Osteoblast (primary cell): ENCODE measurements around the gene COG5. TPM values are rescaled to one million over a fixed set of nuclear protein-coding genes. Genes with fewer than 3 reads are reported as not detected.
A peak's percentile ranks its signal among the peaks of the same experiment; 100 is the strongest.

Experiments used
- DNase-seq: peaks from one replicate; pipeline ENCODE4 v3.0.0; 2011; ENCODE audit warnings: low spot score, mixed read lengths; ENCODE audit not compliant: insufficient read length; ENCODE audit errors: missing footprints
- H2AFZ ChIP-seq: 2 replicates; pipeline ENCODE4 v1.6.0; 2011; ENCODE audit warnings: mild to moderate bottlenecking, low read length
- H3K27ac ChIP-seq: 2 replicates; pipeline ENCODE4 v1.5.1; 2011; ENCODE audit warnings: mild to moderate bottlenecking, low read depth, low read length, moderate library complexity
- H3K27me3 ChIP-seq: 2 replicates; pipeline ENCODE4 v1.6.0; 2012; ENCODE audit warnings: mild to moderate bottlenecking, control low read depth, inconsistent platforms, low read length, moderate library complexity; ENCODE audit not compliant: insufficient read depth
- H3K36me3 ChIP-seq: 2 replicates; pipeline ENCODE4 v1.5.1; 2011; ENCODE audit warnings: mild to moderate bottlenecking, low read length, control low read depth, moderate library complexity; ENCODE audit not compliant: insufficient read depth
- H3K4me1 ChIP-seq: 2 replicates; pipeline ENCODE4 v1.5.1; 2011; ENCODE audit warnings: mild to moderate bottlenecking, low read length, control low read depth, moderate library complexity; ENCODE audit not compliant: insufficient read depth
- H3K4me2 ChIP-seq: 2 replicates; pipeline ENCODE4 v1.6.0; 2011; ENCODE audit warnings: mild to moderate bottlenecking, low read length; ENCODE audit not compliant: insufficient read depth
- H3K4me3 ChIP-seq: fragments of 200-600 bp; sonication (generic); 3 replicates; pipeline ENCODE4 v1.5.1; 2012; ENCODE audit warnings: mild to moderate bottlenecking, low read length, inconsistent platforms; ENCODE audit not compliant: insufficient read depth
- H3K79me2 ChIP-seq: 2 replicates; pipeline ENCODE4 v1.6.0; 2012; ENCODE audit warnings: mild to moderate bottlenecking, low read length, control low read depth, inconsistent platforms; ENCODE audit not compliant: insufficient read depth
- H3K9me3 ChIP-seq: 2 replicates; pipeline ENCODE4 v1.5.1; 2011; ENCODE audit warnings: low read depth, low read length, control low read depth
- H4K20me1 ChIP-seq: 2 replicates; pipeline ENCODE4 v1.6.0; 2012; ENCODE audit warnings: mild to moderate bottlenecking, low read length, control low read depth; ENCODE audit not compliant: insufficient read depth
- total RNA-seq: library from RNA; depleted of rRNA; stranded (reverse); fragments of >200 nt; gene quantifications from 2 replicates; pipeline ENCODE4 v1.2.3, GENCODE V29; 2012
- TF ChIP-seq, protein P1 (sequence below): IDR thresholded peaks from 2 replicates; pipeline ENCODE4 v1.5.1; 2011; ENCODE audit warnings: mild to moderate bottlenecking, low read depth, low read length, moderate library complexity; ENCODE audit errors: extremely low read depth

COG5 gene
- total RNA-seq, 1 donor, result 29.7 TPM

- TF ChIP-seq, protein P1, sequence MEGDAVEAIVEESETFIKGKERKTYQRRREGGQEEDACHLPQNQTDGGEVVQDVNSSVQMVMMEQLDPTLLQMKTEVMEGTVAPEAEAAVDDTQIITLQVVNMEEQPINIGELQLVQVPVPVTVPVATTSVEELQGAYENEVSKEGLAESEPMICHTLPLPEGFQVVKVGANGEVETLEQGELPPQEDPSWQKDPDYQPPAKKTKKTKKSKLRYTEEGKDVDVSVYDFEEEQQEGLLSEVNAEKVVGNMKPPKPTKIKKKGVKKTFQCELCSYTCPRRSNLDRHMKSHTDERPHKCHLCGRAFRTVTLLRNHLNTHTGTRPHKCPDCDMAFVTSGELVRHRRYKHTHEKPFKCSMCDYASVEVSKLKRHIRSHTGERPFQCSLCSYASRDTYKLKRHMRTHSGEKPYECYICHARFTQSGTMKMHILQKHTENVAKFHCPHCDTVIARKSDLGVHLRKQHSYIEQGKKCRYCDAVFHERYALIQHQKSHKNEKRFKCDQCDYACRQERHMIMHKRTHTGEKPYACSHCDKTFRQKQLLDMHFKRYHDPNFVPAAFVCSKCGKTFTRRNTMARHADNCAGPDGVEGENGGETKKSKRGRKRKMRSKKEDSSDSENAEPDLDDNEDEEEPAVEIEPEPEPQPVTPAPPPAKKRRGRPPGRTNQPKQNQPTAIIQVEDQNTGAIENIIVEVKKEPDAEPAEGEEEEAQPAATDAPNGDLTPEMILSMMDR, result no peak
- peak overlapping the region; percentile 64 for H2AFZ ChIP-seq
- H3K4me1 ChIP-seq, result peaks cover 18% of the 10 kb centered on the region
- peak overlapping the region; percentile 74 for H3K27ac ChIP-seq
- no peaks in the 10 kb centered on the region for H3K36me3 ChIP-seq
- H4K20me1 ChIP-seq, result peaks cover 34% of the 10 kb centered on the region
- H3K9me3 ChIP-seq, result no peaks in the 10 kb centered on the region
- no peaks in the 10 kb centered on the region for H3K27me3 ChIP-seq
- H3K79me2 ChIP-seq, result peaks cover 44% of the 10 kb centered on the region
- H3K4me3 ChIP-seq, result peak overlapping the region; percentile 88
- peak overlapping the region; percentile 82 for H3K4me2 ChIP-seq
- DNase-seq, result peak; percentile 95
Measured at GRCh38 chr7:107169120-107170050, 394.3 kb downstream of the COG5 start.

DNA sequence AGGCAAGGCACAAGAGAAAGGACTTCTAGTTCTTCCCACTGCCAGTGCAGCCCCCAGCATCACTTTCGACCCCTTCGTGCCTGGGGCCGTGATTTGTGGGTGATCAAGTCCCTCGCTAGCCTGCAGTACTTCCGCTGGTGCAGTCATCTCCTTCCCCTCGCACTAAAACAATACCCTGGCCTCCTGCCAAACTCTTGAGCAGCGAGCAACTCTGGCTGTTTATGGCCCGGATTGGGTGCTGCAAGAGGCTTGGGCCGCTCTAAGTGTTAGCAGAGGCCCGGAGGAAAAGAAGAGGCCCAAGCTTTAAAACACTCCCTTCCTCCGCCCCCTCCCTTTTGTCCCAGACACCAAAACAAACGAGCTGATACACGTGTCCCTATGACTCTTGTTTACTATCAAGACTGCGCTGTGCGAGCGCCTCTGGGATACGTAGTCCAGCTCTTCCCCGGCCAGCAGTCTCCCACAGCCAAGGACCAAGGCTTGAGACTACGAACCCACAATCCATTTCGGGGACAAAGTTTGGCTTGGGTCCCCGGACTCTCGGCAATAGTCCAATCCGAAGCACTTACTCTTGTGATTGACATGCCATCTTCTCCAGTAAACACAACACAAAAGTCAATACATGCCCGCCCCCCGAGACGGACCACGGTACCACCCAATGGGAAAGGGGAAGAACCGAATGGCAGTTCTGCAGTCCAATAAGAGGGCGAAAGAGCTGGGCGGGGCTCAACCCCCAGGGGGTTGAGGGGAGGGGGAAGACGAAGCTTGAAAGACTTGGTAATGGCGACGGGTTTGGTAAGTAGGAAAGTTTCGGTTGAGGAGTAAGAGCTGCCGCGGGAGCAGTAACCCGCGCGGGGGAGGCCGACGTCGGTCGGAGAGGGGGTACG, 395.2 kb downstream of the COG5 start, which contains the start of gene HBP1:
TSS of gene HBP1 (plus strand) at position 771 of the 887 bp plus-strand sequence. CDS start 10,891 bp downstream, outside the sequence.
- peak; percentile 97 for DNase-seq
- H3K4me1 ChIP-seq, result peaks cover 18% of the 10 kb centered on the region
- no peaks in the 10 kb centered on the region for H3K9me3 ChIP-seq
- peak within 1 kb of the TSS; percentile 88 for H3K4me3 ChIP-seq
- H2AFZ ChIP-seq, result peak within 1 kb of the TSS; percentile 79
- peaks cover 35% of the 10 kb centered on the region for H3K79me2 ChIP-seq
- H3K36me3 ChIP-seq, result no peaks in the 10 kb centered on the region
- peak within 1 kb of the TSS; percentile 100 for H3K4me2 ChIP-seq
- no peaks in the 10 kb centered on the region for H3K27me3 ChIP-seq
- peaks cover 25% of the 10 kb centered on the region for H4K20me1 ChIP-seq
- TF ChIP-seq, protein P1, result no peak
- peak within 1 kb of the TSS; percentile 99 for H3K27ac ChIP-seq

DNA sequence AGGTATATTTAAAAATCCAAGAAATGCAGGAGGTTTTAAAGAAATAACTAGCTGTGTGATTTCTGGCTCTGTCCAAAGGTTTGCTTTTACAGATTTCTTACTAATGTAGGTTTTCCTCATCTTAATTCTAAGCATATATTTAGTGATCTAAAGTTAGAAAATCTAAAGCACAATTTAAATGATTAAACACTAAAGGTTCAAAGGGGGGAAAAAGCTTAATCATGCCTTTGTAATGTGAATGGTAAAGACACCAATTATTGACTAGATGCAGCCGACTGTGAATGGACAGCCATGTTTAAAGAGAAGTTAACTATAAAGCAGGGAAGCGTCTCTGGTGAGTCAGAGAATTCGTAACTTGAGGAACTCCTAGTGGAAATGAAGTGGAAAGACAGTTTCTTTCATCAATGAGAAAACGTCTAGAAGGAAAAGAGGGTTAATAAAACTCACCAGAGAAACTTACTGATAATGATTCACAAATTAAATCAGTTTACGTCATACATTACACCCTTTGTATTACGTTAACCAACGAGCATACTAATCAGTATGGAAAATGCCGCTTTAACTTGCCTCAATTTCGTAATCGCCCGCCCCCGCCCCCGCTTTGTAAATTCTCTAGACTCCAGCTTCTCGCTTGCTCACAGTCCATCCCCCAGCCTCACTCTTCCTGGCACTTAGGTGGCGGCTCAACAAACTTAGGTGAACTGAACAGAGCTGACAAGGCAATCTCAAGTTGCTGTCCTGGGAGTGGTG, 396.1 kb downstream of the COG5 start:
- peak overlapping the region; percentile 100 for H3K4me2 ChIP-seq
- H3K4me1 ChIP-seq, result peaks cover 17% of the 10 kb centered on the region
- H3K27me3 ChIP-seq, result no peaks in the 10 kb centered on the region
- peak overlapping the region; percentile 76 for H3K4me3 ChIP-seq
- peaks cover 17% of the 10 kb centered on the region for H4K20me1 ChIP-seq
- TF ChIP-seq, protein P1, result peak; percentile 49
- H3K9me3 ChIP-seq, result no peaks in the 10 kb centered on the region
- H2AFZ ChIP-seq, result peak overlapping the region; percentile 79
- peak; percentile 71 for DNase-seq
- H3K79me2 ChIP-seq, result peaks cover 27% of the 10 kb centered on the region
- H3K27ac ChIP-seq, result peak overlapping the region; percentile 99
- H3K36me3 ChIP-seq, result no peaks in the 10 kb centered on the region
